H1 (cell line): ENCODE measurements around the gene FGF21. TPM values are rescaled to one million over a fixed set of nuclear protein-coding genes. Genes with fewer than 3 reads are reported as not detected.

Source experiments
- polyA plus RNA-seq, 7 experiments: library from polyadenylated mRNA; depleted of rRNA in 3 of 7; stranded (reverse) in 5 of 7; unstranded in 2 of 7; fragments of >200 nt in 5 of 7; fragments of 200-250 nt in 2 of 7; gene quantifications; 1 replicate in 5 of 7; 2 replicates in 1 of 7; 4 replicates in 1 of 7; pipeline versions ENCODE4 v1.2.1 to v1.2.3, GENCODE V29; 2011 to 2013; ENCODE audit warnings: missing spikeins in 2 of 7, mixed read lengths in 2 of 7
- small RNA-seq: library from polyadenylated mRNA; stranded (forward); fragments of <200 nt; extraction: miRNeasy Mini kit (QIAGEN cat#:217004); gene quantifications from one replicate; pipeline ENCODE3, GENCODE V24; 2013; ENCODE audit not compliant: insufficient read depth
- total RNA-seq: library from RNA; stranded (reverse); fragmentation: NEBNext Ultra II Directional; extraction: Animal tissue kit (Norgen Biotek cat#: 25700); gene quantifications from 2 replicates; pipeline ENCODE4 v1.2.1, GENCODE V29; 2021

The FGF21 gene
- total and polyA plus RNA-seq, 2 of the 8 experiments (the other 6 are each of a cell fraction or from before 2014, with no cell fraction given): 0.48 to 0.80 TPM

Small RNA genes within 50 kb of the gene (small RNA-seq; reads per million reads assigned to genes)
- not detected for gene RNU6-317P

Other genes starting within 250 kb of the FGF21 start
- gene LMTK3, start 243.7 kb upstream of the FGF21 start, total RNA-seq: 12.4 and 13.6 TPM in 2 replicates
- 2.7 and 7.3 TPM in 2 replicates for gene LMTK3, start 243.7 kb upstream of the FGF21 start, polyA plus RNA-seq (2011; rRNA removed)
- 0.99 and 1.5 TPM in 2 replicates for gene SULT2B1, start 203.4 kb upstream of the FGF21 start, total RNA-seq
- 2.6 and 3.8 TPM in 2 replicates for gene SULT2B1, start 203.4 kb upstream of the FGF21 start, polyA plus RNA-seq (2011; rRNA removed)
- gene SPACA4, start 148.8 kb upstream of the FGF21 start, total RNA-seq: not detected in 2 replicates
- not detected in 2 replicates for gene SPACA4, start 148.8 kb upstream of the FGF21 start, polyA plus RNA-seq (2011; rRNA removed)
- 5.3 and 6.5 TPM in 2 replicates for gene FAM83E, start 140.4 kb upstream of the FGF21 start, total RNA-seq
- 1.8 and 2.5 TPM in 2 replicates for gene FAM83E, start 140.4 kb upstream of the FGF21 start, polyA plus RNA-seq (2011; rRNA removed)
- gene RPL18, start 136.3 kb upstream of the FGF21 start, total RNA-seq: 1,669 and 1,693 TPM in 2 replicates
- 2,789 and 3,426 TPM in 2 replicates for gene RPL18, start 136.3 kb upstream of the FGF21 start, polyA plus RNA-seq (2011; rRNA removed)
- 60.9 and 61.6 TPM in 2 replicates for gene SPHK2, start 136.0 kb upstream of the FGF21 start, total RNA-seq
- 43.9 and 81.8 TPM in 2 replicates for gene SPHK2, start 136.0 kb upstream of the FGF21 start, polyA plus RNA-seq (2011; rRNA removed)
- gene DBP, start 118.1 kb upstream of the FGF21 start, total RNA-seq: 8.3 and 9.9 TPM in 2 replicates
- gene DBP, start 118.1 kb upstream of the FGF21 start, polyA plus RNA-seq (2011; rRNA removed): 7.5 and 8.2 TPM in 2 replicates
- gene CA11, start 109.3 kb upstream of the FGF21 start, total RNA-seq: 51.7 and 53.0 TPM in 2 replicates
- 71.4 and 78.9 TPM in 2 replicates for gene CA11, start 109.3 kb upstream of the FGF21 start, polyA plus RNA-seq (2011; rRNA removed)
- gene NTN5, start 82.5 kb upstream of the FGF21 start, total RNA-seq: 0.15 and 0.47 TPM in 2 replicates
- gene NTN5, start 82.5 kb upstream of the FGF21 start, polyA plus RNA-seq (2011; rRNA removed): 0.80 and 0.85 TPM in 2 replicates
- gene FUT2, start 59.6 kb upstream of the FGF21 start, total RNA-seq: 5.0 and 7.0 TPM in 2 replicates
- gene FUT2, start 59.6 kb upstream of the FGF21 start, polyA plus RNA-seq (2011; rRNA removed): 5.6 and 8.2 TPM in 2 replicates
- gene MAMSTR, start 35.8 kb upstream of the FGF21 start, total RNA-seq: 2.0 and 2.9 TPM in 2 replicates
- gene MAMSTR, start 35.8 kb upstream of the FGF21 start, polyA plus RNA-seq (2011; rRNA removed): 2.3 and 2.5 TPM in 2 replicates
- 8.7 and 9.3 TPM in 2 replicates for gene RASIP1, start 14.9 kb upstream of the FGF21 start, total RNA-seq
- gene RASIP1, start 14.9 kb upstream of the FGF21 start, polyA plus RNA-seq (2011; rRNA removed): 11.4 and 16.4 TPM in 2 replicates
- gene IZUMO1, start 8.6 kb upstream of the FGF21 start, total RNA-seq: 1.7 and 1.8 TPM in 2 replicates
- 0.33 and 0.46 TPM in 2 replicates for gene IZUMO1, start 8.6 kb upstream of the FGF21 start, polyA plus RNA-seq (2011; rRNA removed)
- 12.2 and 12.9 TPM in 2 replicates for gene FUT1, start 2.9 kb upstream of the FGF21 start, total RNA-seq
- gene FUT1, start 2.9 kb upstream of the FGF21 start, polyA plus RNA-seq (2011; rRNA removed): 7.4 and 12.4 TPM in 2 replicates
- gene BCAT2, start 55.5 kb downstream of the FGF21 start, total RNA-seq: 42.5 and 44.5 TPM in 2 replicates
- 48.7 and 77.3 TPM in 2 replicates for gene BCAT2, start 55.5 kb downstream of the FGF21 start, polyA plus RNA-seq (2011; rRNA removed)
- gene HSD17B14, start 81.0 kb downstream of the FGF21 start, total RNA-seq: 8.4 and 9.7 TPM in 2 replicates
- 25.5 and 32.7 TPM in 2 replicates for gene HSD17B14, start 81.0 kb downstream of the FGF21 start, polyA plus RNA-seq (2011; rRNA removed)
- 16.8 and 18.0 TPM in 2 replicates for gene PLEKHA4, start 113.1 kb downstream of the FGF21 start, total RNA-seq
- 8.2 and 14.1 TPM in 2 replicates for gene PLEKHA4, start 113.1 kb downstream of the FGF21 start, polyA plus RNA-seq (2011; rRNA removed)
- 12.8 and 14.0 TPM in 2 replicates for gene PPP1R15A, start 116.9 kb downstream of the FGF21 start, total RNA-seq
- gene PPP1R15A, start 116.9 kb downstream of the FGF21 start, polyA plus RNA-seq (2011; rRNA removed): 4.1 and 8.6 TPM in 2 replicates
- 1.0 and 1.1 TPM in 2 replicates for gene TULP2, start 143.2 kb downstream of the FGF21 start, total RNA-seq
- 0.95 and 1.8 TPM in 2 replicates for gene TULP2, start 143.2 kb downstream of the FGF21 start, polyA plus RNA-seq (2011; rRNA removed)
- gene NUCB1, start 144.8 kb downstream of the FGF21 start, total RNA-seq: 106 and 111 TPM in 2 replicates
- 121 and 178 TPM in 2 replicates for gene NUCB1, start 144.8 kb downstream of the FGF21 start, polyA plus RNA-seq (2011; rRNA removed)
- gene DHDH, start 178.2 kb downstream of the FGF21 start, total RNA-seq: 2.2 and 2.7 TPM in 2 replicates
- gene DHDH, start 178.2 kb downstream of the FGF21 start, polyA plus RNA-seq (2011; rRNA removed): 2.8 and 2.9 TPM in 2 replicates
- 257 and 295 TPM in 2 replicates for gene BAX, start 199.4 kb downstream of the FGF21 start, total RNA-seq
- 346 and 750 TPM in 2 replicates for gene BAX, start 199.4 kb downstream of the FGF21 start, polyA plus RNA-seq (2011; rRNA removed)
- gene FTL, start 209.8 kb downstream of the FGF21 start, total RNA-seq: 1,751 and 1,764 TPM in 2 replicates
- gene FTL, start 209.8 kb downstream of the FGF21 start, polyA plus RNA-seq (2011; rRNA removed): 2,427 and 3,043 TPM in 2 replicates
- gene GYS1, start 237.8 kb downstream of the FGF21 start, total RNA-seq: 37.8 and 38.7 TPM in 2 replicates
- gene GYS1, start 237.8 kb downstream of the FGF21 start, polyA plus RNA-seq (2011; rRNA removed): 30.0 and 41.9 TPM in 2 replicates
- gene RUVBL2, start 238.4 kb downstream of the FGF21 start, total RNA-seq: 152 and 160 TPM in 2 replicates
- gene RUVBL2, start 238.4 kb downstream of the FGF21 start, polyA plus RNA-seq (2011; rRNA removed): 247 and 341 TPM in 2 replicates